ENCODE measurements around the gene VTA1. TPM values are rescaled to one million over a fixed set of nuclear protein-coding genes. Genes with fewer than 3 reads are reported as not detected.

VTA1 gene
- total and polyA plus RNA-seq, 2 donors (not counting 1 experiment from before 2014, with no cell fraction given): 19.8 to 27.9 TPM

DNA sequence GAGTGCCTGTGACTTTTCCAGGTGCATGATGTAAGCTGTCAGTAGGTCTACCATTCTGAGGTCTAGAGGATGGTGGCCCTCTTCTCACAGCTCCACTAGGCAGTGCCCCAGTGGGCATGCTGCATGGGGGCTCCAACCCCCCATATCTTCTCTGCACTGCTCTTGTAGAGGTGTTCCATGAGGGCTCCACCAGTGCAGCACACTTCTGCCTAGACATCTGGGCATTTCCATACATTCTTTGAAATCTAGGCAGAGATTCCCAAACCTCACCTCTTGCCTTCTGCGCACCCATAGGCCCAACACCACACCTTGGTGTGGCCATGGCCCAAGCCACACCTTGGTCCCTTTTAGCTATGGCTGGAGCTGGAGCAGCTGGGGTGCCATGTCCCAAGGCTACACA, 66.3 kb downstream of the VTA1 start:
- Histone ChIP-seq H3K4me3 (ENCODE audit: control extremely low read depth in 1 of 5, extremely low read depth in 1 of 5, insufficient read depth in 1 of 5, low read depth in 2 of 5, low read length in 4 of 5) (no peak overlapping the region), H3K79me2 (ENCODE audit: control insufficient read depth, insufficient read depth, low read length) (no peaks in the 10 kb centered on the region), H4K20me1 (ENCODE audit: control insufficient read depth, insufficient read depth, low read length, poor library complexity, severe bottlenecking) (no peaks in the 10 kb centered on the region), H3K27ac (ENCODE audit: low read length in 2 of 2) (no peak overlapping the region), H3K4me2 (replicated peaks; ENCODE audit: low read depth, low read length, poor library complexity, severe bottlenecking) (no peak overlapping the region), H3K9ac (ENCODE audit: low read length) (no peak overlapping the region), H3K4me1 (ENCODE audit: control insufficient read depth in 2 of 2, insufficient read depth in 2 of 2, low read length in 2 of 2) (no peaks in the 10 kb centered on the region), H3K27me3 (replicated peaks in 1 of 4; ENCODE audit: control extremely low read depth in 1 of 4, control insufficient read depth in 3 of 4, insufficient read depth in 4 of 4, low read length in 3 of 4) (no peaks in the 10 kb centered on the region), H3K36me3 (replicated peaks in 1 of 2; ENCODE audit: control extremely low read depth in 1 of 2, control insufficient read depth in 1 of 2, extremely low read depth in 1 of 2, insufficient read depth in 2 of 2, low read length in 1 of 2) (peaks cover 27 to 30% of the 10 kb centered on the region in 2 experiments), H3K9me3 (ENCODE audit: control extremely low read depth in 1 of 3, control insufficient read depth in 2 of 3, insufficient read depth in 1 of 3, low read length in 2 of 3) (peaks cover 8 to 18% (median 16%) of the 10 kb centered on the region in 3 donors), H2AFZ (ENCODE audit: insufficient read depth, low read depth, low read length, poor library complexity, severe bottlenecking) (no peak overlapping the region)
- H3K4me1 Mint-ChIP-seq: no peaks in the 10 kb centered on the region
- DNase-seq: no peak
- intact Hi-C loops (cut with micrococcal nuclease): no loop called here
- peaks cover 5% of the 10 kb centered on the region for H3K9me3 Mint-ChIP-seq (ENCODE audit: insufficient read depth)
- CTCF ChIA-PET: no interaction called here
- 100% methylated on average over 1 of the region's 1 CpG for WGBS (ENCODE audit: insufficient coverage)
- no peaks in the 10 kb centered on the region for H3K27me3 Mint-ChIP-seq
- POLR2A ChIA-PET: no interaction called here
- no peak overlapping the region for H3K4me3 Mint-ChIP-seq
- ATAC-seq (ENCODE audit: low read depth): no peak
- TF ChIP-seq, protein P1, sequence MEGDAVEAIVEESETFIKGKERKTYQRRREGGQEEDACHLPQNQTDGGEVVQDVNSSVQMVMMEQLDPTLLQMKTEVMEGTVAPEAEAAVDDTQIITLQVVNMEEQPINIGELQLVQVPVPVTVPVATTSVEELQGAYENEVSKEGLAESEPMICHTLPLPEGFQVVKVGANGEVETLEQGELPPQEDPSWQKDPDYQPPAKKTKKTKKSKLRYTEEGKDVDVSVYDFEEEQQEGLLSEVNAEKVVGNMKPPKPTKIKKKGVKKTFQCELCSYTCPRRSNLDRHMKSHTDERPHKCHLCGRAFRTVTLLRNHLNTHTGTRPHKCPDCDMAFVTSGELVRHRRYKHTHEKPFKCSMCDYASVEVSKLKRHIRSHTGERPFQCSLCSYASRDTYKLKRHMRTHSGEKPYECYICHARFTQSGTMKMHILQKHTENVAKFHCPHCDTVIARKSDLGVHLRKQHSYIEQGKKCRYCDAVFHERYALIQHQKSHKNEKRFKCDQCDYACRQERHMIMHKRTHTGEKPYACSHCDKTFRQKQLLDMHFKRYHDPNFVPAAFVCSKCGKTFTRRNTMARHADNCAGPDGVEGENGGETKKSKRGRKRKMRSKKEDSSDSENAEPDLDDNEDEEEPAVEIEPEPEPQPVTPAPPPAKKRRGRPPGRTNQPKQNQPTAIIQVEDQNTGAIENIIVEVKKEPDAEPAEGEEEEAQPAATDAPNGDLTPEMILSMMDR (IDR thresholded peaks at IDR 0.05): no peak
- no peak for TF ChIP-seq EZH2 (IDR thresholded peaks at IDR 0.05; ENCODE audit: borderline replicate concordance, insufficient read depth, low read depth, low read length, poor library complexity, severe bottlenecking)
- H3K27ac Mint-ChIP-seq: no peak overlapping the region

DNA sequence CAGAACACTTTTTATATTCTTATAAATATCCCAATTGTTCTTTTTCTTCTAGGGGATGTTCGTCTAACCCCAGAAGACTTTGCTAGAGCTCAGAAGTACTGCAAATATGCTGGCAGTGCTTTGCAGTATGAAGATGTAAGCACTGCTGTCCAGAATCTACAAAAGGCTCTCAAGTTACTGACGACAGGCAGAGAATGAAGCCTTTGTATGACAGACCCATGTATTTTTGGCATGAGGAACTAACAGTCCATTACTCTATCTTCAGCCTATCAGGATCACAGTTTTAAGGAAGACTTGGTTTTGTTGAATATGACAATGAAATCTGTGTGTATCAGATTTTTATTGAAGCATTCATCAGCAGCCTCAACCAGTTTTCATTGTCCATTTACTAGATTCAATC, 71.4 kb downstream of the VTA1 start:
- Mint-ChIP-seq H3K27ac (no peak overlapping the region), H3K9me3 (ENCODE audit: insufficient read depth) (no peaks in the 10 kb centered on the region), H3K27me3 (no peaks in the 10 kb centered on the region), H3K4me3 (no peak overlapping the region), H3K4me1 (no peaks in the 10 kb centered on the region)
- peaks cover 11 to 23% of the 10 kb centered on the region in 2 experiments for H3K36me3 ChIP-seq (replicated peaks in 1 of 2; ENCODE audit: control extremely low read depth in 1 of 2, control insufficient read depth in 1 of 2, extremely low read depth in 1 of 2, insufficient read depth in 2 of 2, low read length in 1 of 2)
- no peak overlapping the region for H2AFZ ChIP-seq (ENCODE audit: insufficient read depth, low read depth, low read length, poor library complexity, severe bottlenecking)
- H3K4me1 ChIP-seq (ENCODE audit: control insufficient read depth in 2 of 2, insufficient read depth in 2 of 2, low read length in 2 of 2): no peaks in the 10 kb centered on the region
- intact Hi-C loops (cut with micrococcal nuclease): no loop called here
- H3K9me3 ChIP-seq (ENCODE audit: control extremely low read depth in 1 of 3, control insufficient read depth in 2 of 3, insufficient read depth in 1 of 3, low read length in 2 of 3): peaks cover 0 to 4% (median 3%) of the 10 kb centered on the region in 3 donors
- H3K9ac ChIP-seq (ENCODE audit: low read length): no peak overlapping the region
- ATAC-seq (ENCODE audit: low read depth) (no peak), DNase-seq (no peak)
- H3K4me3 ChIP-seq (ENCODE audit: control extremely low read depth in 1 of 5, extremely low read depth in 1 of 5, insufficient read depth in 1 of 5, low read depth in 2 of 5, low read length in 4 of 5): no peak overlapping the region
- H3K27ac ChIP-seq (ENCODE audit: low read length in 2 of 2): no peak overlapping the region
- H3K4me2 ChIP-seq (replicated peaks; ENCODE audit: low read depth, low read length, poor library complexity, severe bottlenecking): no peak overlapping the region
- no peaks in the 10 kb centered on the region for H3K27me3 ChIP-seq (replicated peaks in 1 of 4; ENCODE audit: control extremely low read depth in 1 of 4, control insufficient read depth in 3 of 4, insufficient read depth in 4 of 4, low read length in 3 of 4)
- no peak for TF ChIP-seq EZH2 (IDR thresholded peaks at IDR 0.05; ENCODE audit: borderline replicate concordance, insufficient read depth, low read depth, low read length, poor library complexity, severe bottlenecking)
- TF ChIP-seq, protein P1 (IDR thresholded peaks at IDR 0.05): no peak
- POLR2A ChIA-PET: no interaction called here
- no peaks in the 10 kb centered on the region for H3K79me2 ChIP-seq (ENCODE audit: control insufficient read depth, insufficient read depth, low read length)
- H4K20me1 ChIP-seq (ENCODE audit: control insufficient read depth, insufficient read depth, low read length, poor library complexity, severe bottlenecking): no peaks in the 10 kb centered on the region
- WGBS (ENCODE audit: insufficient coverage): no CpG with 5 or more reads among the region's 2 CpGs
- CTCF ChIA-PET: interaction anchor here (0.9 kb wide), 1 partner anchor 11 kb away, joined by 3 read pairs; no protein-coding TSS in a partner anchor
